Globus pallidus (tissue), 1 donor: ENCODE results near the gene ICOSLG.
"Not testable (repeated sequence)": the region's sequence is repeated elsewhere in the genome, so short reads cannot be mapped to it uniquely, and the experiment has no call there.

ENCODE experiments used
- DNase-seq: peaks from one replicate; pipeline ENCODE4 v3.0.0-alpha.2; 2015; ENCODE audit warnings: low spot score

Gene ICOSLG

DNA sequence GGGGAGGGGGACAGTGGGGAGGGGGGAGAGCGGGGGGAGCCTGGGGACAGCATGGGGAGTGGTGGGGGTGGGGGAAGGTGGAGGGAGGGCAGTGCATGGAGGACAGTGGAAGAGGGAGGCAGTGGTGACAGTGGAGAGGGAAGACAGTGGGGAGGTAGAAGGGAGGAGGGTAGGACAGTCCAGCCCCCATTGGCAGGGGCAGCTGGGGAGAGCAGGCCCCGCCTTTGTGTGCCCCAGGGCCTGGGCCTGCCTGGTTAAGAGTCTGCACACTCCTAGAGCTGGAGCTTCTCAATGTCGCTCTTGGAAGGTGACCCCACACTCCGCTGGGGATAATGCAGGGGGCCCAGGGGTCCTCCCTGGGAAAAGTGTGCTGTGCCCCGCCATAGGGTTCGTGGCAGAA lies 15.1 kb downstream of the ICOSLG start:
- not testable (repeated sequence) for DNase-seq

GRCh38 chr21:44223334-44223733 lies 17.4 kb downstream of the ICOSLG start:
- DNase-seq: not testable (repeated sequence)

DNA sequence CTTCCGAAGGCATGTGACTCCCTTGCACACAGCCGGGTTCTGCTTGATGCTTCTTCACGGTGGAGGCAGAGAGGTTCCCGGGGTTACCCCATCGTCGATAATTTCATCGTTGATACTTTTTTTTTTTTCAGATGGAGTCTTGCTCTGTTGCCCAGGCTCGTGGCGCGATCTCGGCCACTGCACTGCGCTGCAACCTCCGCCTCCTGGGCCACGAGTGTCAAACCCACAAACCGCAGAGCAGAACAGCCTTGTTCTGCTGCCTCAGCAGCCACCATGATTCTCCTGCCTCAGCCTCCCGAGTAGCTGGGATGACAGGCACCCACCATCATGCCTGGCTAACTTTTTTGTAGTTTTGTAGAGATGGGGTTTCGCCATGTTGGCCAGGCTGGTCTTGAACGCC lies 20.1 kb downstream of the ICOSLG start:
- not testable (repeated sequence) for DNase-seq

- DNase-seq: not testable (repeated sequence)
Measured at GRCh38 chr21:44218461-44218860, 22.3 kb downstream of the ICOSLG start.

DNA sequence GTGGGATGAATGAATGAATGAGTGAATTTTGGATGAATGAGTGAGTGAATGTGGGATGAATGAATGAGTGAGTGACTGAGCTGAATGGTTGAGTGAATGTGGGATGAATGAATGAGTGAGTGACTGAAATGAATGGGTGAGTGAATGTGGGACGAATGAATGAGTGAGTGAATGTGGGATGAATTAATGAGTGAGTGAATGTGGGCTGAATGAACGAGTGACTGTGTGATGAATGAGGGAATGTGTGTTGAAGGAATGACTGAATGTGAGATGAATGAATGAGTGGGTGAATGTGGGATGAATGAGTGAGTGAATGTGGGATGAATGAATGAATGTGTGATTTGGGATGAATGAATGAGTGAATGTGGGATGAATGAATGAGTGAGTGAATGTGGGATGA lies 28.8 kb downstream of the ICOSLG start:
- not testable (repeated sequence) for DNase-seq

- DNase-seq: not testable (repeated sequence)
Measured at GRCh38 chr21:44211574-44211973, 29.2 kb downstream of the ICOSLG start.

GRCh38 chr21:44207860-44208646 lies 32.7 kb downstream of the ICOSLG start:
- not testable (repeated sequence) for DNase-seq

DNA sequence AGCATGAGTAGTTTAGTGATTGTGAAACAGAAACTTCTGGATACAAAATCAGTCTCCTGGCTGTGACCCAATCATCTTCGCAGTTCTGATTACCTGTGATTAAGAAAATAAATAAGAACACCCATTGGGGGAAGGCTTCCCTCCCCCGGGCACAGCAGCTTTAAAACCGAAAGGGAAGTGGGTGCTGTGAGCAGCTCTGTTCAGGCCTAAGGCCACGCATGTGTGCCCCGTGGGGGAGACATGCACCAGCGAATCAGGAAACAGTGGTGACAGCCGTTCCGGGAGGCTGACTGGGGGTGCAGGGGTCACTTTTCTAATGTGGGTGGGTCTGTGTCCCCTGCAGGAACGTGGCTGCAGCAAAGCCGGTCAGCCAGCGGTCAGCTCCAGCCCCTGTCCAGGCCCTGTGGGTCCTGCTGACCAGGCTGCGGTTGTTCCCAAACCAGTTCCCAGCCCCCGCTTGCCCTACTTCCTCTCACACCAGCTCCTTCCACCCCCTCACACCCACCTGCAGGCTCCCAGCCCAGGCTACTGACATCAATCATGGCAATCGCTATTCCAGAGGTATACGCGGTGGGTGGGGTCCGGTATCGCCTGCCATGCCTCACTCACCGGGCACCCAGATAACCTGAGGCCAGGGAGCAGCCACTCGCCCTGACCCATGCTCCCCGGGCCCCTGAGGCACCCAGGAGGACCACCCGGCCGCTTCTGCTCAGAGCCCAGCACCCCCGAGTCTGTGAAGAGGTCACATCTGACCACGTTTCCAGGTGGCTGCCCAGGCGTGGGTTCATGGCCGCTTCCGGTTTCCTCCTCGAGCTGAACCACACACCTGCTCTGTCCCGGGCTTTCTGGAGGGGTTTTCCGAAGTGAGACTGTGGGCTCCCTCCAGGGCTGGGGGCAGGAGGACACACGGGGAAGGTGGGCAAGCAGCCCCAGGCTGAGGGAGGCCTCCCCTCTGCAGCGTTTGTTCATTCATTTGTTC lies 33.8 kb downstream of the ICOSLG start:
- not testable (repeated sequence) for DNase-seq

- not testable (repeated sequence) for DNase-seq
Measured at GRCh38 chr21:44206187-44206586, 34.6 kb downstream of the ICOSLG start.

DNA sequence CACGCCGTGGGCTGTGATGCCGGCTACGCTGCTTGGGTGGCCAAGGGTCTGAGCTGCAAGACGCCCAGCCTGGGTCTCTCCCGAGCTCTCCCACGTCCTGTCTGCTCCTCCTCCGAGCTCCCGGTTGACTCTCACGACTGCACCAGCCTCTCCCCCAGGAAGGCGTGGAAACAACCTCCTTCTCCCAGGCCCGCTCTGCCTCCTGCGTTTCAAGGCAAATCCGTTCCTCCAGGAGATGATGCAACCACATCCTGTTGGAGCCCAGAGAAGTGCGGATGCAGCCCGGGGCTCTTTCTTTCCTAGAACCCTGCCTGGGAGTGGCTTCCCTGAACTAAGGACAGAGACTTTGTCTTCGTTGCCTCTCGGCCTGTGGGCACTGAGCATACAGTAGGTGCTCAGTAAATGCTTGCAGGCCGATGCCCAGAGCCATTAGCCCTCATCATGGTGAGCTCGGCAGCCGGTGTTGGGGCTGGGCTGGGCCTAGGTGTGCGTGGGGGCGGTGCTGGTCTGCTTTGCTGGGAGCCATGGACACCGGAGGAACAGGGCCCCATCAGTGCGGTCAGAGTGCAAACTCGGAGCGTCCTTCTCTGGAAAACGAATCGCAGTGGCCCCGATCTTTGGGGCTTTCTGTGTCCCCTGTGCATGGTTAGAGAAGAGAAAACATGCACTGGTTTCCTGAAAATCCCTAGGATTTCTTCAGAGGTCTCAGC lies 38.0 kb downstream of the ICOSLG start:
- not testable (repeated sequence) for DNase-seq

DNA sequence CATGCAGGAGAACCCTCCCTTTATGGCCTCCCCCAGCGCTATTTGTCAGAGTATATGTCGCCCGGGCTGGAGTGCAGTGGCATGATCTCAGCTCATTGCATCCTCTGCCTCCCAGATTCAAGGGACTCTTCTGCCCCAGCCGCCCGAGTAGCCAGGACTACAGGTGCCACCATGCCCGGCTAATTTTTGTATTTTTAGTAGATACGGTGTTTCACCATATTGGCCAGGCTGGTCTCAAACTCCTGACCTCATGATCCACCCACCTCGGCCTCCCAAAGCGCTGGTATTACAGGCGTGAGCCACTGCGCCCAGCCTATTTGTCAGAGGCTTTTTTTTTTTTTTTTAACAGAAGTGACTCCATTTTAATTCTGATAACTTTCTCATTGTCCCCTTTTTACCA lies 40.7 kb downstream of the ICOSLG start:
- DNase-seq: not testable (repeated sequence)

DNA sequence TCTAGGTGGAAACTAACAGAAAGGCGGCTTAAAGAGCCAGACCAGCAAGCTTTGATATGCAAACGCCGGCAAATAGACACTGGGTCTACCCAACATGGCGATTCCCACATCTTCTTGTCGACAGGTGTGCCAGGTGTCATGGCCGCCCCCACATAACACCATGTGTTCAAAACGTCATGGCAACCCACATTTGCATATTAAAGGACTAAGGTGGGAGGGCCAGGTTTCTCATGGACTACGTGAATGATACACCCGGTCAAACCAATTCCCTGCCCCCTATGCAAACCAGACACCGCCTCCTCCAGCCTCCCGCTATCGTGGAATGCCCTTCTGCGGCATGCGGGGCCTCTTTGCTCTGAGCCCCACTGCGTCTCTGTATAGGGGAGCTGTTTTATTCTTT lies 41.3 kb downstream of the ICOSLG start:
- no peak for DNase-seq

- DNase-seq: not testable (repeated sequence)
Measured at GRCh38 chr21:44197156-44197516, 43.6 kb downstream of the ICOSLG start.

- peak; percentile 5 for DNase-seq
Measured at GRCh38 chr21:44196212-44197155, 44.3 kb downstream of the ICOSLG start.

GRCh38 chr21:44194888-44195287 lies 45.9 kb downstream of the ICOSLG start:
- DNase-seq: not testable (repeated sequence)

DNA sequence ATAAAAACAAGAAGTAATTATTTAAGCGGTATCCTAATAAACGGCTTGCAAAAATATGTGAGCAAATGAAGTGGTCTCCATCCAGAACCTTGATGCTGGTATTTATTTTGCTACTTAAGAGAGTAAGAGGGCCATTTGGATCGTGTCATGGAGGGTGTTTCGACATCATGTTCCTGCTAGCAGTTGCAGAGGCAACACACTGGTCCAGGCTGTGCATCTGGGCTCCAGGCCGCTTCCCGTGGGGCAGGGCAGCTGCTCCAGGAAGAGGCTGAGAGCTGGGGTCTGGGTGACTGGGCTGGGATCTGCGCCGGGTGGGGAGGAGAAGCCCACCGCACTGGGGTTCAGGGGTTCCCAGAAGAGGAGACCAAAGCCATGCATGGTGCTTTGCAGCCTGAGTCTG lies 46.3 kb downstream of the ICOSLG start:
- not testable (repeated sequence) for DNase-seq

DNA sequence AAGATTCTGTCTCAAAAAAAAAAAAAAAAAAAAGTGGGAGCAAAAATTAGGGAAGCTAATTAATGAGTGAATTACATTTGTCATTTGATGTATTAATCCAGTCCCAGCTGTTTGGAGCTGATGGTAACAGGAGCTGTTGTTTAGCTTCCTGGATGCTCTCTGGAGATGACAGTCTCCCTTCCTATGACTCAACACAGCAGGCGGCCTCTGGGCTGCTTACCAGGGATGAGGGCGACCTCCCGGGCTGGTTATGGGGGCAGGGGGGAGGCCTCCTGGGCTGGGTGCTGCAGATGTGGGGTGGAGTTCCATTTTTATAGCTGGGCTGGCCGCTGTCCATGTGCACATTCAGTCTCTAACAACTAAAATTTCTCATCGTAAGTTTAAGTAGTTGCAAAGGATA lies 47.6 kb downstream of the ICOSLG start:
- DNase-seq: not testable (repeated sequence)

- DNase-seq: not testable (repeated sequence)
Measured at GRCh38 chr21:44190349-44191271, 50.1 kb downstream of the ICOSLG start.

- DNase-seq: not testable (repeated sequence)
Measured at GRCh38 chr21:44184862-44185261, 55.9 kb downstream of the ICOSLG start.

GRCh38 chr21:44182202-44182601 lies 58.5 kb downstream of the ICOSLG start:
- not testable (repeated sequence) for DNase-seq
